Loucy (cell line): Measurements from ENCODE around the gene SLC25A21.

Source experiments
- EZH2phosphoT487 ChIP-seq: fragments of 200-600 bp; IDR thresholded peaks from 2 replicates; pipeline ENCODE4 v1.6.1; 2018; ENCODE audit warnings: antibody characterized with exemption, mild to moderate bottlenecking, moderate library complexity, borderline replicate concordance
- TF ChIP-seq, protein P1 (sequence below): fragments of 200-600 bp; sonication (generic); conservative IDR thresholded peaks from 2 replicates; pipeline ENCODE4 v1.5.1; 2014; ENCODE audit warnings: mild to moderate bottlenecking, antibody characterized with exemption, low read length

DNA sequence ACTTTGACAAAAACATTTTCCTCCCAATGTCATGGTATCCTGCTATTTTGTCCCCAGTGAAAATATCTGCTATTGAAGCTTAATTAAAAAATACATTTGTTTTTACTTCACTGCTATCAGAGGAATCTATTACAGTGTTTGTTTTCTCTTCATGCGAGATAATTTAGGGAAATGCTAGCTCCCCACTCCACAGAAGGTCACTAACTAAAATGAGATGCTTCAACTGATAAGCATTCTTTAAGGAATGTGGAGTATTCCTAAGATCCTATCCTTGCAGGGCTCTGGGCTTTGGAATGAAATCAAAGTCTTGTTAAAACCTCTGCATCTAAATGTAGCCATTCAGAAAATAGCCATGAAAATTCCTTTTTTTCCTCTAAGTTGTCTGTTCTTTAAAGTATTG lies 471.3 kb downstream of the SLC25A21 start:
- TF ChIP-seq, protein P1, sequence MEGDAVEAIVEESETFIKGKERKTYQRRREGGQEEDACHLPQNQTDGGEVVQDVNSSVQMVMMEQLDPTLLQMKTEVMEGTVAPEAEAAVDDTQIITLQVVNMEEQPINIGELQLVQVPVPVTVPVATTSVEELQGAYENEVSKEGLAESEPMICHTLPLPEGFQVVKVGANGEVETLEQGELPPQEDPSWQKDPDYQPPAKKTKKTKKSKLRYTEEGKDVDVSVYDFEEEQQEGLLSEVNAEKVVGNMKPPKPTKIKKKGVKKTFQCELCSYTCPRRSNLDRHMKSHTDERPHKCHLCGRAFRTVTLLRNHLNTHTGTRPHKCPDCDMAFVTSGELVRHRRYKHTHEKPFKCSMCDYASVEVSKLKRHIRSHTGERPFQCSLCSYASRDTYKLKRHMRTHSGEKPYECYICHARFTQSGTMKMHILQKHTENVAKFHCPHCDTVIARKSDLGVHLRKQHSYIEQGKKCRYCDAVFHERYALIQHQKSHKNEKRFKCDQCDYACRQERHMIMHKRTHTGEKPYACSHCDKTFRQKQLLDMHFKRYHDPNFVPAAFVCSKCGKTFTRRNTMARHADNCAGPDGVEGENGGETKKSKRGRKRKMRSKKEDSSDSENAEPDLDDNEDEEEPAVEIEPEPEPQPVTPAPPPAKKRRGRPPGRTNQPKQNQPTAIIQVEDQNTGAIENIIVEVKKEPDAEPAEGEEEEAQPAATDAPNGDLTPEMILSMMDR, result no peak
- no peak for TF ChIP-seq EZH2phosphoT487
